GM06990 (cell line): Measurements from ENCODE around the gene THADA.

Experiments
- DNase-seq: peaks from one replicate; pipeline ENCODE4 v3.0.0-alpha.2; 2011; ENCODE audit not compliant: insufficient read length; ENCODE audit errors: extremely low read depth
- H3K27me3 ChIP-seq: replicated peaks from 2 replicates; pipeline ENCODE4 v1.6.0; 2011; ENCODE audit warnings: low read length; ENCODE audit not compliant: control insufficient read depth, insufficient read depth
- H3K36me3 ChIP-seq: 2 replicates; pipeline ENCODE4 v1.5.1; 2011; ENCODE audit warnings: low read length; ENCODE audit not compliant: control insufficient read depth, insufficient read depth
- H3K4me3 ChIP-seq: replicated peaks from 2 replicates; pipeline ENCODE4 v1.5.1; 2011; ENCODE audit warnings: low read depth, mild to moderate bottlenecking, control low read depth, low read length
- TF ChIP-seq, protein P1 (sequence below): IDR thresholded peaks from 2 replicates; pipeline ENCODE4 v1.5.1; 2011; ENCODE audit warnings: low read length, control low read depth, mild to moderate bottlenecking, inconsistent platforms; ENCODE audit not compliant: insufficient read depth, poor library complexity, severe bottlenecking

THADA gene

DNA sequence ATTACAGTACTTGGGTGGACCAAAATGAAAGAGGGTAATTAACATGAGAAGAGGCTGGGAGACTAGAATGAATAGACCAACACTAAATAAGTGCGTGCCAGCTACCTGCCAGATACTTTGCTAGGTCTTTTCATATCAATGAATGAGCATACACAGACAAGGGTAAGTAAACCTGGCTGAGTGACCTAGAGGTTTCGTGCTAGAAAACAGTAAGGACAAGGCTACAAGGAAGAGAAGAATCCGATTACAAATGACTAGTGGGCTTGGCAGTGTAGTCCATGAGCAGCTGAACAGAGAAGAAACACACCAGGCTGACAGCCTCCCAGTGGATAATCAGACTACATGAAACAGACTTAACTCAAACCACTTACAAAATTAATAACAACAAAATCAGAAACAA lies 64.6 kb downstream of the THADA start:
- Histone ChIP-seq H3K4me3 (no peak overlapping the region), H3K36me3 (no peaks in the 10 kb centered on the region), H3K27me3 (no peaks in the 10 kb centered on the region)
- TF ChIP-seq, protein P1, sequence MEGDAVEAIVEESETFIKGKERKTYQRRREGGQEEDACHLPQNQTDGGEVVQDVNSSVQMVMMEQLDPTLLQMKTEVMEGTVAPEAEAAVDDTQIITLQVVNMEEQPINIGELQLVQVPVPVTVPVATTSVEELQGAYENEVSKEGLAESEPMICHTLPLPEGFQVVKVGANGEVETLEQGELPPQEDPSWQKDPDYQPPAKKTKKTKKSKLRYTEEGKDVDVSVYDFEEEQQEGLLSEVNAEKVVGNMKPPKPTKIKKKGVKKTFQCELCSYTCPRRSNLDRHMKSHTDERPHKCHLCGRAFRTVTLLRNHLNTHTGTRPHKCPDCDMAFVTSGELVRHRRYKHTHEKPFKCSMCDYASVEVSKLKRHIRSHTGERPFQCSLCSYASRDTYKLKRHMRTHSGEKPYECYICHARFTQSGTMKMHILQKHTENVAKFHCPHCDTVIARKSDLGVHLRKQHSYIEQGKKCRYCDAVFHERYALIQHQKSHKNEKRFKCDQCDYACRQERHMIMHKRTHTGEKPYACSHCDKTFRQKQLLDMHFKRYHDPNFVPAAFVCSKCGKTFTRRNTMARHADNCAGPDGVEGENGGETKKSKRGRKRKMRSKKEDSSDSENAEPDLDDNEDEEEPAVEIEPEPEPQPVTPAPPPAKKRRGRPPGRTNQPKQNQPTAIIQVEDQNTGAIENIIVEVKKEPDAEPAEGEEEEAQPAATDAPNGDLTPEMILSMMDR = no peak
- no peak for DNase-seq

DNA sequence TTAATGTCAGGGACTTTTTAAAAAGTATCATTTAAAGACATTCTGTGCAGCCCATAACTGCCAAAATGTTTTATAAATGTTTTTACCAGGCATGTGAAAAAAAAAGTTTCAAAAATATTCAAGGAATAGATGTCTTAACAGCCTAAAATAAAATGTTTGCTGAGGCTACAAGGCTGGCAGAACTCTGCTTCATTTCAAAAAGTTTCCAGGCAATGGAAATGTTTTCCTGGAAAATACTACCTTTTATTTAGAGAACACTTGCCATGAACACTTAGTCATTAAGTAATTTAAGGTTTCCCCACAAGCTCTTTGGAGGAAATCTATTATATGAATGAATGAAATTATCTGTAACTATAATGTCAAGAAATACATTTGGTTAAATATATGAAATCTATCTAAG lies 68.8 kb downstream of the THADA start:
- Histone ChIP-seq H3K36me3 (no peaks in the 10 kb centered on the region), H3K4me3 (no peak overlapping the region), H3K27me3 (no peaks in the 10 kb centered on the region)
- DNase-seq = no peak
- TF ChIP-seq, protein P1 = no peak

- TF ChIP-seq, protein P1 = no peak
- Histone ChIP-seq H3K4me3 (no peak overlapping the region), H3K27me3 (no peaks in the 10 kb centered on the region), H3K36me3 (no peaks in the 10 kb centered on the region)
- DNase-seq = no peak
Measured at GRCh38 chr2:43525506-43525905, 70.3 kb downstream of the THADA start.

GRCh38 chr2:43524177-43524965 lies 71.5 kb downstream of the THADA start:
- TF ChIP-seq, protein P1 = peak; percentile 38
- DNase-seq = no peak
- Histone ChIP-seq H3K36me3 (no peaks in the 10 kb centered on the region), H3K4me3 (no peak overlapping the region), H3K27me3 (no peaks in the 10 kb centered on the region)

GRCh38 chr2:43522177-43522576 lies 73.7 kb downstream of the THADA start:
- TF ChIP-seq, protein P1 = no peak
- DNase-seq = no peak
- Histone ChIP-seq H3K4me3 (no peak overlapping the region), H3K27me3 (no peaks in the 10 kb centered on the region), H3K36me3 (no peaks in the 10 kb centered on the region)
